ENCODE data around the gene HECTD1. TPM values are rescaled to one million over a fixed set of nuclear protein-coding genes. Genes with fewer than 3 reads are reported as not detected.

HECTD1 gene
- total and polyA plus RNA-seq, 9 of the 15 experiments (the other 6 are each of a cell fraction or from before 2014, with no cell fraction given), result 27.9 to 111 (median 78.1) TPM

DNA sequence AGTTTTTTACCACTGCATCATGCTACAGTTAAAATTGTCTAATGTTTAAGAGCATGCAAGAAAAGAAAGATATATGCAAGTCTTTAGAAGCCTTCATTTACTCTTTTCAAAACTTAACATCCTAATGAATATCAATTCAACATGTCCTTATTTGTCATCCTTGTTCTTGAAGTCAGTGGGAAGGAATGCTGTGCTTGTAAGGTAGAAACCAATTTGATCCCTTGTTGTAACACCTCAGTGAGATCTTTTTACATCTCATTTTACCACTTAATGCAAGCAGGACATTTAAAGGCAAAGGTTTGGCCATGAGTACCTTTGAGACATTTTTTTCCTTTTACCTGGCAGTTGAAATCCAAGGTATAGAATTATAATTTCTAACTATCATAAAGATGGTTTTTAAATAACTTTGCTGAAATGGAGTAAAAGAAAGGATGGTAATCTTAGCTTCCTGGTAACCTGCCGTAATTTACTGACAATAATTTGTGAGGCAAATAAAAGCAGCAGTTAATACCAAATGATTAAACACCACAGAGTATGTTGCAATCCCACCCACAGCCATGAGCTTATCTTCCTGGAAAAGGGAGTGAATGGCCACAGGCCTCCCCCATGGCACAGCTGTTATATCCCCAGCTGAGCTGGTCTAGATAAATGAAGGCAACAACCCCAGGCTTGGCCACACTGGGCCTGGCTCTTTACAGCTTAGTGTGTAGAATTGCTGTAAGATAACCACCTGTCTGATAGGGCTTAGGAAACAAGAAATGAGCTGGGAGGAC is 148.3 kb downstream of the HECTD1 start (continued):
- peak; percentile 79 to 83 for TF ChIP-seq NCOA2 (IDR thresholded peaks at IDR 0.05; ENCODE audit: partially characterized antibody in 2 of 2)
- 0 out of 2 replicates have a peak, but pooled peaks have one; percentile 76 for TF ChIP-seq OTX1 (CRISPR knock-in tag; IDR thresholded peaks at IDR 0.05)
- peak; percentile 40 for TF ChIP-seq ZNF239 (CRISPR knock-in tag; IDR thresholded peaks at IDR 0.05)
- TF ChIP-seq PML (IDR thresholded peaks at IDR 0.05; ENCODE audit: low read length), result peak; percentile 99
- TF ChIP-seq ZNF589 (CRISPR knock-in tag; IDR thresholded peaks at IDR 0.05; ENCODE audit: low read depth), result peak; percentile 99
- TF ChIP-seq KLF6 (CRISPR knock-in tag; IDR thresholded peaks at IDR 0.05; ENCODE audit: borderline replicate concordance), result peak; percentile 80; the same call in 1 of the 2 replicates
- TF ChIP-seq CEBPG (CRISPR knock-in tag; IDR thresholded peaks at IDR 0.05), result peak; percentile 97
- TF ChIP-seq CEBPG (tag; conservative IDR thresholded peaks at IDR 0.05 in 1 of 2, IDR thresholded peaks at IDR 0.05 in 1 of 2), result peak; percentile 96 to 97
- TF ChIP-seq BACH1 (tag; IDR thresholded peaks at IDR 0.05), result peak; percentile 69
- peak; percentile 74; the same call in 1 of the 2 replicates for TF ChIP-seq ZEB2 (IDR thresholded peaks at IDR 0.05)
- TF ChIP-seq RCOR1 (IDR thresholded peaks at IDR 0.05; ENCODE audit: borderline replicate concordance in 1 of 2, low read depth in 2 of 2, low read length in 2 of 2), result peak; percentile 95
- TF ChIP-seq, protein P1, sequence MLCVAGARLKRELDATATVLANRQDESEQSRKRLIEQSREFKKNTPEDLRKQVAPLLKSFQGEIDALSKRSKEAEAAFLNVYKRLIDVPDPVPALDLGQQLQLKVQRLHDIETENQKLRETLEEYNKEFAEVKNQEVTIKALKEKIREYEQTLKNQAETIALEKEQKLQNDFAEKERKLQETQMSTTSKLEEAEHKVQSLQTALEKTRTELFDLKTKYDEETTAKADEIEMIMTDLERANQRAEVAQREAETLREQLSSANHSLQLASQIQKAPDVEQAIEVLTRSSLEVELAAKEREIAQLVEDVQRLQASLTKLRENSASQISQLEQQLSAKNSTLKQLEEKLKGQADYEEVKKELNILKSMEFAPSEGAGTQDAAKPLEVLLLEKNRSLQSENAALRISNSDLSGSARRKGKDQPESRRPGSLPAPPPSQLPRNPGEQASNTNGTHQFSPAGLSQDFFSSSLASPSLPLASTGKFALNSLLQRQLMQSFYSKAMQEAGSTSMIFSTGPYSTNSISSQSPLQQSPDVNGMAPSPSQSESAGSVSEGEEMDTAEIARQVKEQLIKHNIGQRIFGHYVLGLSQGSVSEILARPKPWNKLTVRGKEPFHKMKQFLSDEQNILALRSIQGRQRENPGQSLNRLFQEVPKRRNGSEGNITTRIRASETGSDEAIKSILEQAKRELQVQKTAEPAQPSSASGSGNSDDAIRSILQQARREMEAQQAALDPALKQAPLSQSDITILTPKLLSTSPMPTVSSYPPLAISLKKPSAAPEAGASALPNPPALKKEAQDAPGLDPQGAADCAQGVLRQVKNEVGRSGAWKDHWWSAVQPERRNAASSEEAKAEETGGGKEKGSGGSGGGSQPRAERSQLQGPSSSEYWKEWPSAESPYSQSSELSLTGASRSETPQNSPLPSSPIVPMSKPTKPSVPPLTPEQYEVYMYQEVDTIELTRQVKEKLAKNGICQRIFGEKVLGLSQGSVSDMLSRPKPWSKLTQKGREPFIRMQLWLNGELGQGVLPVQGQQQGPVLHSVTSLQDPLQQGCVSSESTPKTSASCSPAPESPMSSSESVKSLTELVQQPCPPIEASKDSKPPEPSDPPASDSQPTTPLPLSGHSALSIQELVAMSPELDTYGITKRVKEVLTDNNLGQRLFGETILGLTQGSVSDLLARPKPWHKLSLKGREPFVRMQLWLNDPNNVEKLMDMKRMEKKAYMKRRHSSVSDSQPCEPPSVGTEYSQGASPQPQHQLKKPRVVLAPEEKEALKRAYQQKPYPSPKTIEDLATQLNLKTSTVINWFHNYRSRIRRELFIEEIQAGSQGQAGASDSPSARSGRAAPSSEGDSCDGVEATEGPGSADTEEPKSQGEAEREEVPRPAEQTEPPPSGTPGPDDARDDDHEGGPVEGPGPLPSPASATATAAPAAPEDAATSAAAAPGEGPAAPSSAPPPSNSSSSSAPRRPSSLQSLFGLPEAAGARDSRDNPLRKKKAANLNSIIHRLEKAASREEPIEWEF (CRISPR knock-in tag; IDR thresholded peaks at IDR 0.05), result peak; percentile 91
- TF ChIP-seq, protein P2, sequence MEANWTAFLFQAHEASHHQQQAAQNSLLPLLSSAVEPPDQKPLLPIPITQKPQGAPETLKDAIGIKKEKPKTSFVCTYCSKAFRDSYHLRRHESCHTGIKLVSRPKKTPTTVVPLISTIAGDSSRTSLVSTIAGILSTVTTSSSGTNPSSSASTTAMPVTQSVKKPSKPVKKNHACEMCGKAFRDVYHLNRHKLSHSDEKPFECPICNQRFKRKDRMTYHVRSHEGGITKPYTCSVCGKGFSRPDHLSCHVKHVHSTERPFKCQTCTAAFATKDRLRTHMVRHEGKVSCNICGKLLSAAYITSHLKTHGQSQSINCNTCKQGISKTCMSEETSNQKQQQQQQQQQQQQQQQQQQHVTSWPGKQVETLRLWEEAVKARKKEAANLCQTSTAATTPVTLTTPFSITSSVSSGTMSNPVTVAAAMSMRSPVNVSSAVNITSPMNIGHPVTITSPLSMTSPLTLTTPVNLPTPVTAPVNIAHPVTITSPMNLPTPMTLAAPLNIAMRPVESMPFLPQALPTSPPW (CRISPR knock-in tag; IDR thresholded peaks at IDR 0.05), result peak; percentile 82
- TF ChIP-seq BRD9 (IDR thresholded peaks at IDR 0.05; ENCODE audit: low read depth, partially characterized antibody), result peak; percentile 92
- TF ChIP-seq ETV5 (CRISPR knock-in tag; IDR thresholded peaks at IDR 0.05; ENCODE audit: low read depth), result 0 out of 2 replicates have a peak, but pooled peaks have one; percentile 44
- TF ChIP-seq, protein P3, sequence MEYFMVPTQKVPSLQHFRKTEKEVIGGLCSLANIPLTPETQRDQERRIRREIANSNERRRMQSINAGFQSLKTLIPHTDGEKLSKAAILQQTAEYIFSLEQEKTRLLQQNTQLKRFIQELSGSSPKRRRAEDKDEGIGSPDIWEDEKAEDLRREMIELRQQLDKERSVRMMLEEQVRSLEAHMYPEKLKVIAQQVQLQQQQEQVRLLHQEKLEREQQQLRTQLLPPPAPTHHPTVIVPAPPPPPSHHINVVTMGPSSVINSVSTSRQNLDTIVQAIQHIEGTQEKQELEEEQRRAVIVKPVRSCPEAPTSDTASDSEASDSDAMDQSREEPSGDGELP (CRISPR knock-in tag; IDR thresholded peaks at IDR 0.05; ENCODE audit: borderline replicate concordance), result peak; percentile 100
- TF ChIP-seq, protein P4, sequence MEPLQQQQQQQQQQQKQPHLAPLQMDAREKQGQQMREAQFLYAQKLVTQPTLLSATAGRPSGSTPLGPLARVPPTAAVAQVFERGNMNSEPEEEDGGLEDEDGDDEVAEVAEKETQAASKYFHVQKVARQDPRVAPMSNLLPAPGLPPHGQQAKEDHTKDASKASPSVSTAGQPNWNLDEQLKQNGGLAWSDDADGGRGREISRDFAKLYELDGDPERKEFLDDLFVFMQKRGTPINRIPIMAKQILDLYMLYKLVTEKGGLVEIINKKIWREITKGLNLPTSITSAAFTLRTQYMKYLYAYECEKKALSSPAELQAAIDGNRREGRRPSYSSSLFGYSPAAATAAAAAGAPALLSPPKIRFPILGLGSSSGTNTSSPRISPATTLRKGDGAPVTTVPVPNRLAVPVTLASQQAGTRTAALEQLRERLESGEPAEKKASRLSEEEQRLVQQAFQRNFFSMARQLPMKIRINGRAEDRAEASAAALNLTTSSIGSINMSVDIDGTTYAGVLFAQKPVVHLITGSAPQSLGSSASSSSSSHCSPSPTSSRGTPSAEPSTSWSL (CRISPR knock-in tag; IDR thresholded peaks at IDR 0.05; ENCODE audit: borderline replicate concordance), result no peak
- no peak for TF ChIP-seq ZNF316 (IDR thresholded peaks at IDR 0.05)

All from K562 (cell line).